ENCODE results near the gene CLASP1.

CLASP1 gene

GRCh38 chr2:121294881-121295840, 354.1 kb downstream of the CLASP1 start:
- intact Hi-C loops (cut with DNase I; ENCODE audit: low total_unique reads) = no loop called here
- no peaks in the 10 kb centered on the region for H3K36me3 ChIP-seq
- H3K27me3 ChIP-seq = no peaks in the 10 kb centered on the region
- no peak for TF ChIP-seq CTCF (IDR thresholded peaks at IDR 0.05)
- no peak for DNase-seq
- H3K27ac ChIP-seq = no peak overlapping the region
- no peak overlapping the region for H3K4me3 ChIP-seq
- no peaks in the 10 kb centered on the region for H3K4me1 ChIP-seq
- no peaks in the 10 kb centered on the region for H3K9me3 ChIP-seq

- intact Hi-C loops (cut with DNase I; ENCODE audit: low total_unique reads) = no loop called here
- no peak overlapping the region for H3K4me3 ChIP-seq
- DNase-seq = no peak
Measured at GRCh38 chr2:121293450-121294325, 355.6 kb downstream of the CLASP1 start.

GRCh38 chr2:121291251-121291580, 358.0 kb downstream of the CLASP1 start:
- no peak overlapping the region for H3K4me3 ChIP-seq
- no peaks in the 10 kb centered on the region for H3K4me1 ChIP-seq
- no peak overlapping the region for H3K27ac ChIP-seq
- TF ChIP-seq CTCF (IDR thresholded peaks at IDR 0.05) = no peak
- no peaks in the 10 kb centered on the region for H3K36me3 ChIP-seq
- intact Hi-C loops (cut with DNase I; ENCODE audit: low total_unique reads) = no loop called here
- H3K27me3 ChIP-seq = peaks cover 0 to 3% of the 10 kb centered on the region in 2 donors
- no peaks in the 10 kb centered on the region for H3K9me3 ChIP-seq
- DNase-seq = no peak

More at GRCh38 chr2:121293450-121294325, 355.6 kb downstream of the CLASP1 start:
- TF ChIP-seq CTCF (IDR thresholded peaks at IDR 0.05) = no peak
- H3K27me3 ChIP-seq = no peaks in the 10 kb centered on the region
- H3K36me3 ChIP-seq = no peaks in the 10 kb centered on the region
- no peak overlapping the region for H3K27ac ChIP-seq
- H3K4me1 ChIP-seq = no peaks in the 10 kb centered on the region
- H3K9me3 ChIP-seq = no peaks in the 10 kb centered on the region

- H3K36me3 ChIP-seq = no peaks in the 10 kb centered on the region
- intact Hi-C loops (cut with DNase I; ENCODE audit: low total_unique reads) = no loop called here
- peaks cover 0 to 23% of the 10 kb centered on the region in 2 donors for H3K27me3 ChIP-seq
- no peak overlapping the region for H3K4me3 ChIP-seq
- no peak for DNase-seq
- H3K27ac ChIP-seq = no peak overlapping the region
- no peaks in the 10 kb centered on the region for H3K9me3 ChIP-seq
- no peak for TF ChIP-seq CTCF (IDR thresholded peaks at IDR 0.05)
- peaks cover 0 to 12% (median 11%) of the 10 kb centered on the region in 4 donors for H3K4me1 ChIP-seq
Measured at GRCh38 chr2:121289271-121289670, 360.0 kb downstream of the CLASP1 start.

GRCh38 chr2:121288454-121289231, 360.6 kb downstream of the CLASP1 start:
- Histone ChIP-seq H3K27ac (no peak overlapping the region), H3K36me3 (no peaks in the 10 kb centered on the region), H3K4me1 (peaks cover 0 to 18% (median 15%) of the 10 kb centered on the region in 4 donors), H3K27me3 (peaks cover 0 to 25% of the 10 kb centered on the region in 2 donors), H3K4me3 (no peak overlapping the region), H3K9me3 (no peaks in the 10 kb centered on the region)
- DNase-seq = no peak
- intact Hi-C loops (cut with DNase I; ENCODE audit: low total_unique reads) = no loop called here
- no peak for TF ChIP-seq CTCF (IDR thresholded peaks at IDR 0.05)
